G401.6 (cell line): ENCODE measurements around the gene AMER2.

Experiments used
- FAIRE-seq: peaks from 2 replicates; lab custom pipeline; 2012; peaks lifted over from hg19 to GRCh38; lab: Jason Lieb, UNC

The AMER2 gene, protein sequence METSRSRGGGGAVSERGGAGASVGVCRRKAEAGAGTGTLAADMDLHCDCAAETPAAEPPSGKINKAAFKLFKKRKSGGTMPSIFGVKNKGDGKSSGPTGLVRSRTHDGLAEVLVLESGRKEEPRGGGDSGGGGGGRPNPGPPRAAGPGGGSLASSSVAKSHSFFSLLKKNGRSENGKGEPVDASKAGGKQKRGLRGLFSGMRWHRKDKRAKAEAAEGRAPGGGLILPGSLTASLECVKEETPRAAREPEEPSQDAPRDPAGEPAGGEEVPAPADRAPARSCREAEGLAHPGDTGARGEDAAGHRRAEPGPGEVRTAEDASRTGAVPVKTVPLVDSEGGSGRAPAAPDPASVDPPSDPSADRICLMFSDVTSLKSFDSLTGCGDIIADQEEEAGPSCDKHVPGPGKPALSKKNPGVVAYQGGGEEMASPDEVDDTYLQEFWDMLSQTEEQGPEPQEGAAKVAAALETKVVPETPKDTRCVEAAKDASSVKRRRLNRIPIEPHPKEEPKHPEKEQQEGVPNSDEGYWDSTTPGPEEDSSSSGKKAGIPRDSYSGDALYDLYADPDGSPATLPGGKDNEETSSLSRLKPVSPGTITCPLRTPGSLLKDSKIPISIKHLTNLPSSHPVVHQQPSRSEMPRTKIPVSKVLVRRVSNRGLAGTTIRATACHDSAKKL

DNA sequence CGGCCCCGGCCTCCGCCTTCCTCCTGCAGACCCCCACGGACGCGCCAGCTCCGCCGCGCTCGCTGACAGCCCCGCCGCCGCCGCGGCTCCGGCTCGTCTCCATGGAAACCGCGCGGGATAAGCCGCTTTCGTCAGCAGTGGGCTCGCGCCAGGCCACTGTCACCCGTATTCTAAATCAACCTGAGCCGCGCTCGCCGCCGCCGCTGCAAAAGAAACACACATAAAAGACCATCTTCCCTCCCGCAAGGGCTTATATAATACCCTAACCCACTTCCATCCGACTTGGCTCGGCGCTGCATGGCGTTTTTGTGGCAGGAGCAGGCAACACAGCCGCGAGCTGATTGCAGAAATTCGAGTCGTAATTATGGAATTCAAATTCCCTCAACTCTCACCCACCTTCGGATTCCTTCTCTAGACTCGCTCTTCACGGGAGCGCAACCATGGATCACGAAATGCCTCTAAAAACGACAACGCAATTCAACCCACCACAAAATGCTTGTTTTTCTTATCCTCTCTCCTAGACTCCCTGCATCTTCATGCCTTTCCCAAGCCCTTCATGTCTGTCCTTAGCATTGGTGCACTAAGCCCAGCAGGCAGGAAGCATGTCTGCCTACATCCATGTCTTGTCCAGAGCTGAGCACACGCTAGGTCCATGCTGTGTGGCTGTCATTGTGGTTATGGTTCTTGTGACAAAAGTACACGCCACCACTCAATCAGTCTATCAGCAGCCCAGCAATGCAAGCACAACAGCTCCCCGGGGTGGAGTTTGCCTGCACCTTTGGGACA, at the start of gene AMER2:
AMER2 (minus strand) TSS at position 772 of the 786 bp plus-strand sequence; CDS start at position 103, 669 bp downstream.
- FAIRE-seq: no peak

DNA sequence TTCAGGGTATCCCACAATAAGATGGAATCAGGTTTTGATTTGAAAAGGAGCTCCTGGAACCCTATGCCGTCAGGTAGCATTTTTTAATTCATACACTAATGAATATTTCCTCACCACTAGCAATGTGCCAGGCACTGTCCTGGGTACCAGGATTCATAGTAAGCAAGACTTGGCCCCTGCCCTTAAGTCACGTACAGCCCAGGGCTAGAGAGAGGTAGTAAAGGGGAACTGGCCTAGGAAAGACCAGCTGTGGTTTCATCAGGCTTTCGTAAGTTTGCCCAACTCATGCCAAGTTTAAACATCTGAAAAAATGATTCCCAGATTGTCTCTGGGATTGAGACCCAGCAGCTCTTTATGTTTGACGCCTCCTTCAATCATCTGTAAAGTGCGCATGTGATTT, 45.9 kb upstream of the AMER2 start:
- no peak for FAIRE-seq

DNA sequence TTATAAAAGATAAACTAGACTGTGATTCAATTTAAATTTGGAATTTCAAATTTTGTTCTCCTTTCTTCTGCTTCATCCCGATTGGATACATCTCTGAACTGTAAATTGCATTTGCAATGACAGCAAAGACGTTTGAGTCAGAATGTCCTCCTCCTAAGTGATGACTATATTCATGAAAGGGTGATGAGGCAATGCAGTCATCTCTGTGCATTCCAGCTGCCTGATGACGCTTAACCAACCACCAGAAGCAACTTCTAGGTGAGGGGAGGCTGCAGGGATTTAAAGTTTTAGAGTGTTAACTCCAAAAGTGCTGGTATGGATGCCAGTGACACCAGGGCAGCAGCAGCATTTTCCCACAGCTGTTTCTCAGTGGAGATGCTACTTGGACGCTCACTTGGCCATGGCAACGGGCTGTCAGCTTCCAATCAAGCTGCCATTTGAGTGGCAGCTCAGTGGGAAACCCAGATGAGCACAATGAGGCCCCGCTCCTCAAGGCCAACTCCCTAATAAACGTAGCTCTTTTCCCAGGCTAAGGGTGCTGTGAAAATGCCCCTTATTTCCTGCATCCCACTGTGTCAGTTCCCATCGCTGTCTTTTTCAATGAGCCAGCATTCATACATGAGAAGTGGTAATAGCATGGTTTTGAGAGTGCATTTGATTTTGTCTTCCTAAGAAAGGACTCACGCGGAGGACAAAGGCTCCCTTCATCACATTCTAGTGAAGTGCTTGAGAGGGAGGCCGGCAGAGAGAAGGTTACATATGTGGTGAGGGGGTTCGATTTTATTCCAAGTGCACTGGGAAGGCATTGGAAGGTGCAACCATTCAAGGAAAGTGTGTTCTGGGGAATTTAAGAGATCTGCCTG, 45.2 kb upstream of the AMER2 start:
- FAIRE-seq: no peak

DNA sequence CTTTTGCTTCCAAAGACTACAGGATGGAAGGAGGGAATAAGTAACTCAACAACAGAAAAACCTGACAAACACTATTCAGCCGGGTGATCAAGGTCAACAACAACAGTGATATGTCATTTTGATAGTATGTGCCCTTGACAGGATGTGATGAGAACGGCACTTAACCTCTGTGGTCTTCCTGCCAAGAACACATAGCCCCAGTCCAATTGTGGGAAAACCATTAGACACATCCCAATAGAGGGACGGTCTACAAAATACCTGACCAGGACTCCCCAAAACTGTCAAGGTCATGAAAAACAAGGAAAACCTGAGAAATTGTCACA, 43.1 kb upstream of the AMER2 start:
- FAIRE-seq: no peak

DNA sequence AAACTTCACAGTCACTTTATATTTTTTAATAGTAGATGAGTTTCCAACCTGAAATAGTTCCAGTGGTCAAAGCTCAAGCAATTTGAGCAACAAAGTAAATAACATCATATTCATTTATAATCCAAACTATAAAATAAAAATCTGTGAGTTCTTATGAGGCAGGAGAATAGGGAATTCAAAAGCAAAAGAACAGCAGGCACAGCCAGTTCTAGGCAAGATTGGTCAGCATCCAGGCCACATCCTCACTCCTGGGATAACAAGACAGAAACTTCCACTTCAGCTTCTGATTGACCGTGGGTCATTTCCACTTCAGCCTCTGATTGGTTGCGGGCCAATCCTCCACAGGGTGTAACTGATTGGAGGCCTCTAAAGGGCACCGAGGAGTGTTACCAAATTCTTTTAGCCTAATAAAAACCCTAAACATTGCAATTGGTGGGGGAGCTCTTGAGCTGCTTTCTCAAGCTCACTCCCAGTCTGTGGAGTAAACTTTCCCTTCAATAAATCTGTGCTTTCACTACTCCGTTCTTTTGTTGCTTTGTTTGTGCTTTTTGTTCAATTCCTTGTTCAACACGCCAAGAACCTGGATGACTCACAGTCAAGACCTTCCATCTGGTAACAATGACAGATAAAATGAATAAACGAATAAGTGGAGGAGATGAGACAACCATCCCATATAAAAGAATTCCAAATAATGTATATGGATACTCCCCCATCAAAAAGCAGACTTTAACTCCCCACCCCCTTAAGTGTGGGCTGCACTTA, 42.6 kb upstream of the AMER2 start:
- FAIRE-seq: no peak

DNA sequence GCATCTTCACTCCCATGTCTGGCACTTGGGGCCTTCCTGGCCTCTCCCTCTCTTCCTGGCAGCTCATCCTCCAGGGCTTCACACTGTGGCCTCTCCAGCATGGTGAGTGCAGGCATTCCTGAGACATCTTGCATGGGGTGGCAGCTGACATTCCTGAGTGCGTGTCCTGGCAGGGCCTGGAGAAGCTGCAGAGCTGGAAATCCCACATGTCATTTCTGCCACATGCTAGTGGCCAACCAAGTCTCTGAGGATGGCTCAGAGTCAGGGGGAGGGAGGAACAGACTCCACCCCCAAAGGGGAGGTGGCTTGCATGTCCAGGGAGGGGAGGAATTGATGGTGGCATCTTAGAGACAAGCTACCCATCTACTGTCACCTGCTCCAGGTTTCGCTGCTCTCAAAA, 41.6 kb upstream of the AMER2 start:
- no peak for FAIRE-seq

DNA sequence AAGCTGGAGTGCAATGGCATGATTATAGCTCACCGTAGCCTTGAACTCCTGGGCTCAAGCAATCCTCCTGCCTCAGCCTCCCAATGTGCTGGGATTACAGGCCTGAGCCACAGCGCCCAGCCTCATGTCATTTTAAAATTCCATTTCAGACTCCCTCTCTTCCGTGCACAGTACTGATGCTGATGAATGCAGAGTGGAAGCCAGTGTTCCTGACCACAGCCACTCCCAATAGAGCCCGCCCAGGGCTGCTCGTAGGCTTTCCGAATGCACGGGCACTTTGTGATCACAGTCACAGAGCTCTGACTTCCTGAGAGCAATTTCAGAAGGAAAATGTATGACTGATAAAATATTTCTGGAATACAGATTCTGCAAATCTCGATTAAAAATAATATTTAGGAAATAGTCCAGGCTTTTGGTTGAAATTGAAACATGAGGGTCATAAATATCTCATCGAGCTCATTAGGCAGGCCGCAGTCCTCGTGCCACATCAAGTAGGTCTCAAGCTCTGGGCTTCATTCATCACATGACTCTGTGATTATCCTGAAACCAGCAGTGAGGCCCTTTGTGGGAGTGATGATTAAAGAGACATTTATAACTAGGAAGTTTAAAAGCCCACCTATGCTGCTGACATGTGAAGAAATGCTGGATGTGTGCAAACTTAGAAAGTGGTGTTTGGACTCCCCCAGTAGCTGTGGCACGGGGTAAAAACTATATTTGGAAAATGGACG, 38.9 kb upstream of the AMER2 start:
- no peak for FAIRE-seq

DNA sequence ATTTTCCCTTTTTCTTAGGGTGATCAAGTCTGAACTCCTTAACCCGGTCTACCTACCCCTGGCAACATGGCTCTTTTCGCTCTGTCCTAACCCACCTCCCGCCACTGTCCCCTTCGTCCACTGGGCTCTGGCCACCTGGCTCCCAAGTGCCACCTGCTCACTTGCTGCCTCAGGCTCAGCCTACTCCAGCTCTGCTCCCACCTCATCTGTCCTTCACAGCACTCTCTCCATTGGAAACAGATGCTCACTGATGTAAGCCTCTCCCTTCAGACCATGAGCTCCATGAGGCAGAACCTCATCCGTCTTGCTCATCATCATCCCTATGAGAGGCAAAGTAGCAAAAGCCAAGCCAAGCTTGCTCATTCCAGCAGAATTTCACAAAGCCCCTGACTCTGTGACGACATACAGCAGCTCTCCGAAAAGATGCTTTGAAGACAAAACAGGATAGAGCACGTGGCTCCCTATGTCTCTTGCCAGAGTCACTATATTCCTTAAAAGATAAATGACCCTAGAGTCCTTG, 35.3 kb upstream of the AMER2 start:
- FAIRE-seq: no peak

DNA sequence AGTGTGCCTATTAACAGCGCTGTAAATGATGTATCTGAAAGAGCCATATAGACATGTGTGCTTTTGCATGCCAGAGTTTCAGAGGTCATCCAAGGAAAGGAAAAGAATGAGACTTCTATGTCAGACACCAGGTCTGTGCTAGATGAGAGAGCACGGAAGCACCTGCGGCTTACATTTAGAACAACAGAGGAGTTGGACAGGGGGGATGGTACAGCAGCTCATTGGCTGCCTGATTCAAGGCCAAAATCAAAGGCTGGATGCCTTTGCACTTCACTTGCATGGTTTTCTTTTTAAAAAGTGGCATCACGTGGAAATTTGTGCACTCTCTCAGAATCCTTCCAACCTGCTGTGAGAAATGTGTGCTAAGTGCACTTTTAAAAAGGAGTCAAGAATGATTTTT, 32.8 kb upstream of the AMER2 start:
- no peak for FAIRE-seq

DNA sequence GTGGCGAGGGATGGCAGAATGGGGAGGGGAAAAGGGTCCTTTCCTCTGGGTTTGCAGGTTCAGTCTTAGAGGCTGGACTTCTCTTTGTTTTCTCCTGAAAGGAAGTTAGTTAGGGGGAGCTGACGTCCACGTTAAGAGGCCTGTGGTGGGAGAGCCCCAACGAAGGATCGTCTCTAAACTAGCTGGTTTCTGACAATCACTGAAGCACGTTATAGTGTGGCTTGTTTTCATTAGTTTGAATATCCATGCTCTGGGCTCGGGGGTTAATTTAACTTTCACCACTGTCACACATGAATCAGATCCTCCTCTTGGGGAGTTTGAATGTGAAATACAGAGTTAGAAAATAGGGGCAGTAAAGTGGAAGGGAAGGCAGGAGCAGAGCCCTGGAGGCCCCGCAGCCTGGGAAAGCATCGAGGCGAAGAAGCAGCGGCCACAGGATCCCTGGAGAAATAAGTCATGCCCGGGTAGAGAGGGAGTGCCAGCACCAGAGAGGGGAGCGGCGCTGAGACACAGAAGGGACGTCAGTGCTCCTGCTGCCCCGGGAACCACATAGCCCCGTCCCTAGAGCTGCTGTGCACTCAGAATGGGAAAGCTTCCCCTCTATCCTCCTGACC, 31.1 kb upstream of the AMER2 start:
- no peak for FAIRE-seq

DNA sequence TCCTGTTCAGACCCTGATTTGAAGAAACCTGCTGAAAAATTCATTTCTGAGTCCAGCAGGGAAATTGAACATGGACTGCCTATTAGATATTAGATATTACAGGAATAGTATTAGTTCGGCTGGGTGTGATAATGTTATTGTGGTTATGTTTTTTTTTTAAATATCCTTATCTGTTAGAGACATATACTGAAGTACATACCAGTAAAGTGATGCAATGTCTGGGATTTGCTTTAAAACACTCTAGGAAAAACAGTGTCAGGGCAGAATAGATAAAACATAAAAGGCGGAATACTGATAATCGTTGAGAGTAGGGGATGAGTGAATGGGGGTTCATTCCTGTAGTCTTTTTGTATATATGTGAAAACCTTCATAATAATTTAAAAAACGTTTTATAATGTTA, 28.7 kb upstream of the AMER2 start:
- no peak for FAIRE-seq

DNA sequence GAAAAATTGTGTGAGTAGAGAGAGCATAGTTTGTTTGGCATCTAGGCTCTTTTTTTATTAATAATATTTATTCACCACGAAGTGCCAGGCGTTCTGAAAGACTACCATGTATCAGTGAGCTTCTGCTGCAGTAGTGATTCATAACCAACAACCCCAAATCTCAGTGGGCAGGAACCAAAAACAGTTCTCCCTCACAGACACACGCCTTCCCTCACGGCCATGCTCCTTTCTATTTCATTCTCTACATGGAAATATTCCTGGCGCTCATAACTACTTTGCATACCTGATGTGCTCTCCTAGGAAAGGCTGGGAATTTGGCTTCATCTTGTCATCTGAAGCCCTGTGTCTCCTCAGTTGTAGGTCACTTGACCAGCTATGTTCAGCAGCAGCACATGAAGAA, 26.6 kb upstream of the AMER2 start:
- no peak for FAIRE-seq

DNA sequence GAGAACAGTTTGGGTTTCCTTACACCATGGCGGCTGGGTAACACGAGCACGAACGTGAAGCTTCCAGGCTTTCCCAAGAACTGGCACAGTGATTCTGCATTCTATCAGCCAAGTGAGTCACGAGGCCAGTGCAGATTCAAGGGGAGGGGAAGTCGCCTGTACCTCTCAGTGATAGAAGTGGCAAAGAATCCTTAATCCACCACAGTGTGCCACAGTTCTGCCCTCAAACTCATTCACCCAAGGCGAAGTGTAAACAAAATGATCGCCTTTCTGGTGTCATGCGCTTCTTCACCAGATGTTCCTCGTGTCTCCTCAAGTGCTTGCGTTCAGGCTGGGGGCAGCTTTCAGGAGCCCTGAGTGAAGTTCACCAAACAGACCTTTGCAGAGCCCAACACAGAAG, 24.9 kb upstream of the AMER2 start:
- FAIRE-seq: no peak

DNA sequence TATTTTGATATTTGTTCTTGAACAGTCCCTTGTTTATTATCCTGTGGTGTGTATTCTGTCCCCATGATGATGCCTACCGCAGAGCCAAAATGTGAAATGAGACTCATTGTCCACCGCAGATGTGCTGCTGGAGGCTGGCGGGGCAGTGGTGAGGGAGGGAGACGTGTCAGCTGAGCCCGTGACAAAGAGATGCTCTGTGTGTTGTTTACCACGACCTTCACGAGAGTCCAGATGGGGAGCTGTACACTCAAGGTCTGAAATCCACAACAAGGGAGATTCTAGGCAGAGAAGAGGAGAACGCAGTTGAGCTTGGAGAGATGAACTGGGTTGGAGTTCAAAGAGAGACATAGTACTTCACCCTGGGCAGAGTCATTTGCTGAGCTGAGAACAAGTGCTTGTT, 20.8 kb upstream of the AMER2 start:
- no peak for FAIRE-seq

DNA sequence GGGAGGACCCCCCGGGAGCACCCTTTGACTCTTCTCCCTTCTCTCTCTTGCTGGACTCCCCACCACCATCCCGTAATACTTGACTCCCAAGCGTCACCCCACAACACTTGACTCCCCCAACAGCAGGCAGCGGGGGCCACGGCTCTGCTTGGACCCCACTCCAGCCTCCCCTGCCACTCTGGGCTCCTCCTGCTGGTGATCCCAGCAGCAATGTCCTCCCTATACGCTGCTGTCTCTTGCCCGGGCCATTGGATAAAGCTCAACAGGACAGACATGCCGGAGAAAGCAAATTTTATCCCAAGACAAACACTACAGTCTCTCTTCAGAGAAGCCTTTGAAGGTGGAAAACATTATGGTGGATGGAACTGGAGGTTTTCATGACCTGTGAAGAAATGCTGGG, 20.4 kb upstream of the AMER2 start:
- FAIRE-seq: no peak

DNA sequence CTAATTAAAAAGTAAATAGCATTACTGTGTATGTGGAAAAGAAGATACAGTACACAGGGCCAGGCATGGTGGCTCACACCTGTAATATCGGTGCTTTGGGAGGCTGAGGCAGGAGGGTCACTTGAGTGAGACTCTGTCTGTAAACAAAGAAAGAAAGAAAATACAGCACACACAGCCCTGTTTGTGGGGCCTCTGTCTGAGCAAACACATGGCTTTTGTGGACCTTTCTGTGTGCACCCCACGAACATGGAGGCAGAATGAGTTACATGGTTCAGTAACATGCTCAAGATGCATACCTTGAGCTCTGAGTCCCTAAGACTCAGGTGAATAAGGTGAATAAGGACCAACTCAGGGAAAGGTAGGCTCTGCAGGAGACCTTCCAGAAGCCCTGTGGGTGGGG, 20.0 kb upstream of the AMER2 start:
- no peak for FAIRE-seq

DNA sequence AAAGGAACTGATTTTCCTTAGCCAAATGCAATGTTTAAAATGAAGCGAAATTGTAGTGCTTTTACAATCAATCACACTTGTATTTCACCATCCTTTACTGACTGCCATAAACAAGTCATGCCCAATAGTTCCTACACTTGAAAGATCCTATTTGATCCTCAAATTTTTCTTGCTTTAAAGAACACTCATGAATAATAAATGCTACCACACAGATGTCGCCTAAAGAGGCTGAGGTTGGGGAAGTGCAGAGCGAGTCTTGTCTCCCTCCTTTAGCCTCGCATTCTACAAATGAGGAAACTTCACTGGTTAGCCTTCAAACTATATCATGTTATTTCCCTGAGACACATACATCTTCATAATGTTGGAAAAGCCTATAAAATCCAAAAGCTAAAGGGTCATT, 18.7 kb upstream of the AMER2 start:
- FAIRE-seq: no peak

DNA sequence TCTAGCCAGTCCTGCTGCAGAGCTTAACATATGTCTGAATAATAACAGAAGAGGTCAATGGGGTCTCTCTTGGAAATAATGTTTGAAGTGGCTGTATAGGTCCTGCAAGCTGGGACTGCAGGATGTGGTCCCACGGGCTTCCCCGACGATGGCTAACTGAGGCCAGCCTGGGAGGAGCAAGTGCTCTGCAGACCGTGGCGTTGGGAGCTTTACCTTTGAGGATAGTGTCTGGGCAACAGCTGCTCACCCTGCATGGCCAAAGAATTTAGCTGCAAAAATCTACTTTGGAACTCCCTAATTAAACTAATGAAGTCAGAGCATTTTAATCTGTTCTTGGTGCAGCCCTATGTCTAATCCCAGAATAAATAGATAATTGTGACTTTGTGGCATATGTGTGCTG, 18.2 kb upstream of the AMER2 start:
- no peak for FAIRE-seq

DNA sequence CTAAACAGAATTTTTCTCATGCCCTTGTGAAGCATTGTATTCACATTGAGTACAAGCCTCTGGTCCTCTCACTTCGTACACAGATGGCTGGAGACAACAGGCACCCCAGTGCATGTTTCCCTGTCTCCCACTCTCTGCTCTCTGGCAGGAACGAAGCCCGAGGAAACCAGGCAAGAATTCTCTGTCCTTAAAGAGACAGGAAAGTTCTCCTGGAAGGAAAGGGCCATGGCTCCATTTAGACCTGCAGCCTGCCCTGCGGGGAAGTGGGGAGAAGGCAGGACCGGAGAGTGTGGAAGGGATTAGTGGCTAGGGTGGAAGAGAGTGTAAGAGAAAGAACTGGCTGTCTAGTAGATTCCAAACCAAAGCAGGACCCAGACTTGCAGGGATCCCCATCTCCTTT, 15.5 kb upstream of the AMER2 start:
- no peak for FAIRE-seq

DNA sequence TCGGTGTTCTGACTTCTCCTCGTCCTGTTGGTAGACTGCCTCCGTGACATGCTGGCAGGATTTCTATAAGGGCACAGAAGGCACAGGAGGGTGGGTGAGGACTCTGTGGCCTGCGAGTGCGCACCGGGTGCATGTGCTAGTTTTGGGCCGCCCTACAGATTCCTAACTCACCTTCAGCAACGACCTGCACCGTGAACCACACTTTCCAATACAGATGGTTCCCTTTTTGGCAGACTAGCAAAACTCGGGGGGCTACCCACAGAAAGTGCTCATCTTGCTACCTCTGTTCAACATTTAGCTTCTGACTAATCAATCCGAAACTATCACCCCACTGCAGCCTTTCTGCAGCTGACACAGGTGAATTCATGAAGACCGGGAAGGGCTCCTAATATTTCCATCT, 14.1 kb upstream of the AMER2 start:
- no peak for FAIRE-seq
